ENCODE measurements around the gene LTBP1.

DNA sequence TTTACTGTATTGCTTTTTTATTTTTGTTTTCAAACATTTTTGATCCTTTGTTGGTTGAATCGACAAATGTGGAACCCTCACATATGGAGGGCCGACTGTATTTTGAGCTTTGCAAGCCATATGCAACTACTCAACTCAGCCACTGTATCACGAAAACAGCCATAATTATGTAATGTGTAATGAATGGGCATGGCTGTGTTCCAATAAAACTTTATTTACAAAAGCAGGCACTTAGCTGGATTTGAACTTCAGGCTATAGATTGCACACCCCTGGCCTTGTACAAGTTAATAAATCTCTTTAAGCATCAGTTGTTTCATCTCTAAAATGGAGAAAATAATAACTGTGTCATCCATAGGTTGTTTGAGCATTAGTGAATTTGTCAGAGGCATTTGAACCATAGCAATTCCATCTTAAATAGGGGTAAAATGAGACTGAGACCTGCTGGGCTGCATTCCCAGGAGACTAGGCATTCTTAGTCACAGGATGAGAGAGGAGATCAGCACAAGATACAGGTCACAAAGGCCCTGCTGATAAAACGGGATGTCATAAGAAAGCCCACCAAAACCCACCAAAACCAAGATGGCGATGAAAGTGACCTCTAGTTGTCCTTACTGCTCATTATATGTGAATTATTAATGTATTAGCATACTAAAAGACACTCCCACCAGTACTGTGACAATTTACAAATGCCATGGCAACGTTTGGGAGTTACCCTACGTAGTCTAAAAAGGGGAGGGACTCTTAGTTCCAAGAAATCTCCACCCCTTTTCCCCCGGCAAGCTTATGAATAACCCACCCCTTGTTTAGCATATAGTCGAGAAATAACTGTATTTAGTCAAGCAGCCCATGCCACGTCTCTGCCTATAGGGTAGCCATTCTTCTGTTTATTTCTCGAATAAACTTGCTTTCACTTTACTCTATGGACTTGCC is 13.7 kb upstream of the LTBP1 start:
- TF ChIP-seq, protein P1, sequence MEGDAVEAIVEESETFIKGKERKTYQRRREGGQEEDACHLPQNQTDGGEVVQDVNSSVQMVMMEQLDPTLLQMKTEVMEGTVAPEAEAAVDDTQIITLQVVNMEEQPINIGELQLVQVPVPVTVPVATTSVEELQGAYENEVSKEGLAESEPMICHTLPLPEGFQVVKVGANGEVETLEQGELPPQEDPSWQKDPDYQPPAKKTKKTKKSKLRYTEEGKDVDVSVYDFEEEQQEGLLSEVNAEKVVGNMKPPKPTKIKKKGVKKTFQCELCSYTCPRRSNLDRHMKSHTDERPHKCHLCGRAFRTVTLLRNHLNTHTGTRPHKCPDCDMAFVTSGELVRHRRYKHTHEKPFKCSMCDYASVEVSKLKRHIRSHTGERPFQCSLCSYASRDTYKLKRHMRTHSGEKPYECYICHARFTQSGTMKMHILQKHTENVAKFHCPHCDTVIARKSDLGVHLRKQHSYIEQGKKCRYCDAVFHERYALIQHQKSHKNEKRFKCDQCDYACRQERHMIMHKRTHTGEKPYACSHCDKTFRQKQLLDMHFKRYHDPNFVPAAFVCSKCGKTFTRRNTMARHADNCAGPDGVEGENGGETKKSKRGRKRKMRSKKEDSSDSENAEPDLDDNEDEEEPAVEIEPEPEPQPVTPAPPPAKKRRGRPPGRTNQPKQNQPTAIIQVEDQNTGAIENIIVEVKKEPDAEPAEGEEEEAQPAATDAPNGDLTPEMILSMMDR (IDR thresholded peaks at IDR 0.05; ENCODE audit: insufficient read depth, low read length), result no peak
- TF ChIP-seq POLR2AphosphoS5 (IDR thresholded peaks at IDR 0.05; ENCODE audit: low read depth) (no peak), REST (IDR thresholded peaks at IDR 0.05; ENCODE audit: insufficient replicate concordance, low read depth) (no peak)

Measured in HL-60 (cell line).